AG09319 (cell line): ENCODE measurements around the gene ING2.
"Not testable (repeated sequence)": the region's sequence is repeated elsewhere in the genome, so short reads cannot be mapped to it uniquely, and the experiment has no call there.

ENCODE experiments used
- DNase-seq: peaks from one replicate; pipeline ENCODE4 v3.0.0-alpha.2; 2010; ENCODE audit warnings: low read depth; ENCODE audit errors: extremely low read depth
- TF ChIP-seq, protein P1 (sequence below): IDR thresholded peaks from 2 replicates; pipeline ENCODE4 v1.5.1; 2011; ENCODE audit warnings: low read depth, mild to moderate bottlenecking, inconsistent platforms, low read length, moderate library complexity

ING2 gene

DNA sequence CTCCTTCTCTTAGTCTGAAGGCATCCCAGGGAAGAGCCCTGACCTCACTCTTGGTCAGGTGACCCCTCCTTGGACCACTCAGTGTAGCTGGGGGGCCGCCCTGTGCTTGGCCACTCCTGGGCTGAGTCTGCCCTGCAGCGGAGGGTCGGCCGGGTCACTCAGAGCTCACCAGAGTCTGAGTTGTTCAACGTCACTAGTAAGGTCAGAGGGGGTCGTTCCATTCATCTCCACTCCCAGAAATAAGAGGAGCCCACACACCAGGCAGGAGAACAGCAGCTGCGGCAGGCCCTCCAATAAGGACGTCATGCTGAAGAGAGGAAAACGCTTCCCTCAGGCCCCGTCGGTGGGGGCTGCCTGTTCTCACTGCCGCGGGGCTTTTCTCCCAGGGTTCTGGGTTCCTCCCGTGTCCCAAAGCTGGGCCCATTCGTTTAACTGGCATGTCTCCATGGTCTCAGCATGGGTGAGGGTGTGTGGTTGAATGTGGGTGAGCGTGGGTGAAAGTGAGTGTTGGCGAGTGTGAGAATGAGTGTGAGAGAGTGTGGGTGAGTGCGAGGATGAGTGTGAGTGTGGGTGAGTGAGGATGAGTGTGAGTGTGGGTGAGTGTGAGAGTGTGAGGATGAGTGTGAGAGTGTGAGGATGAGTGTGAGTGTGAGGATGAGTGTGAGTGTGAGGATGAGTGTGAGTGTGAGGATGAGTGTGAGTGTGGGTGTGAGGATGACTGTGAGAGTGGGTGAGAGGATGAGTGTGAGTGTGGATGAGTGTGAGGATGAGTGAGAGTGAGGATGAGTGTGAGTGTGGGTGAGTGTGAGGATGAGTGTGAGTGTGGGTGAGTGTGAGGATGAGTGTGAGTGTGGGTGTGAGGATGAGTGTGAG lies 47.7 kb downstream of the ING2 start:
- no peak for DNase-seq
- TF ChIP-seq, protein P1, sequence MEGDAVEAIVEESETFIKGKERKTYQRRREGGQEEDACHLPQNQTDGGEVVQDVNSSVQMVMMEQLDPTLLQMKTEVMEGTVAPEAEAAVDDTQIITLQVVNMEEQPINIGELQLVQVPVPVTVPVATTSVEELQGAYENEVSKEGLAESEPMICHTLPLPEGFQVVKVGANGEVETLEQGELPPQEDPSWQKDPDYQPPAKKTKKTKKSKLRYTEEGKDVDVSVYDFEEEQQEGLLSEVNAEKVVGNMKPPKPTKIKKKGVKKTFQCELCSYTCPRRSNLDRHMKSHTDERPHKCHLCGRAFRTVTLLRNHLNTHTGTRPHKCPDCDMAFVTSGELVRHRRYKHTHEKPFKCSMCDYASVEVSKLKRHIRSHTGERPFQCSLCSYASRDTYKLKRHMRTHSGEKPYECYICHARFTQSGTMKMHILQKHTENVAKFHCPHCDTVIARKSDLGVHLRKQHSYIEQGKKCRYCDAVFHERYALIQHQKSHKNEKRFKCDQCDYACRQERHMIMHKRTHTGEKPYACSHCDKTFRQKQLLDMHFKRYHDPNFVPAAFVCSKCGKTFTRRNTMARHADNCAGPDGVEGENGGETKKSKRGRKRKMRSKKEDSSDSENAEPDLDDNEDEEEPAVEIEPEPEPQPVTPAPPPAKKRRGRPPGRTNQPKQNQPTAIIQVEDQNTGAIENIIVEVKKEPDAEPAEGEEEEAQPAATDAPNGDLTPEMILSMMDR, result no peak

DNA sequence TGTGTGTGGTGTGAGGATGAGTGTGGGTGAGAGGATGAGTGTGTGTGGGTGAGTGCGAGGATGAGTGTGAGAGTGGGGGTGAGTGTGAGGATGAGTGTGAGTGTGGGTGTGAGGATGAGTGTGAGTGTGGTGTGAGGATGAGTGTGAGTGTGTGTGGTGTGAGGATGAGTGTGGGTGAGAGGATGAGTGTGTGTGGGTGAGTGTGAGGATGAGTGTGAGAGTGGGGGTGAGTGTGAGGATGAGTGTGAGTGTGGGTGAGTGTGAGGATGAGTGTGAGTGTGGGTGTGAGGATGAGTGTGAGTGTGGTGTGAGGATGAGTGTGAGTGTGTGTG lies 48.3 kb downstream of the ING2 start:
- DNase-seq, result not testable (repeated sequence)

DNA sequence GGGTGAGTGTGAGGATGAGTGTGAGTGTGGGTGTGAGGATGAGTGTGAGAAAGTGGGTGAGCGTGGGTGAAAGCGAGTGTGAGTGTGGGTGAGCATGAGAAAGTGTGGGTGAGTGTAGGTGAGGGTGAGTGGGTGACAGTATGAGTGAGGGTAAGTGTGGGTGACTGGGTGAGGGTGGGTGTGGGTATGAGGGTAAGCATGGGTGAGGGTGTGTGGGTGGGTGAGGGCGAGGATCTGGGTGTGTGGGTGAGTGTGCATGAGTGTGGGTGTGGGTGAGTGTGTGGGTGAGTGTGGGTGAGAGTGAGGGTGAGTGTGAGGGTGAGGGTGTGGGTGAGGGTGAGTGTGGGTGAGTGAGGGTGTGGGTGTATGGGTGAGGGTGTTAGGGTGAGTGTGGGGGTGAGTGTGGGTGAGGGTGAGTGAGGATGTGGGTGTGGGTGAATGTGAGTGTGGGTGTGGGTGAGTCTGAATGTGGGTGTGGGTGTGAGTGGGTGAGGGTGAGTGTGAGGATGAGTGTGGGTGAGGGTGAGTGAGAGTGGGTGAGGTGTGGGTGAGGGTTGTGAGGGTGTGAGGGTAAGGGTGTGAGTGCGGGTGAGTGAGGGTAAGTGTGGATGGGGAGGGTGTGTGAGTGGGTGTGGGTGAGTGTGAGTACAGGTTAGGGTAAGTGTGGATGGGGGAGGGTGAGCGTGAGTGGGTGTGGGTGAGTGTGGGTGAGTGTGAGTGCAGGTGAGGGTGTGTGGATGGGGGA lies 48.9 kb downstream of the ING2 start:
- TF ChIP-seq, protein P1, result no peak
- DNase-seq, result no peak

DNA sequence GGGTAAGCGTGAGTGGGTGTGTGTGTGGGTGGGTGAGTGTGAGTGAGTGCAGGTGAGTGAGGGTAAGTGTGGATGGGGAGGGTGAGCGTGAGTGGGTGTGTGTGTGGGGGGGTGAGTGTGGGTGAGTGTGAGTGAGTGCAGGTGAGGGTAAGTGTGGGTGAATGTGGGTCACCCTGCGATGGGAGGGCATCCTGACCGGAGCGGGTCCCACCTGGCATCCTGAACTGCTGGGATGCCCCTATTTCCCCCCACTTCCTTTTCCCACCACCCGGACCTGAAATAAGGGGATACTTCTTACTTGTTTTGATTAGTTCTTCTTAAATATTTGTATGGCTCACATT lies 49.5 kb downstream of the ING2 start:
- TF ChIP-seq, protein P1, result no peak
- no peak for DNase-seq

DNA sequence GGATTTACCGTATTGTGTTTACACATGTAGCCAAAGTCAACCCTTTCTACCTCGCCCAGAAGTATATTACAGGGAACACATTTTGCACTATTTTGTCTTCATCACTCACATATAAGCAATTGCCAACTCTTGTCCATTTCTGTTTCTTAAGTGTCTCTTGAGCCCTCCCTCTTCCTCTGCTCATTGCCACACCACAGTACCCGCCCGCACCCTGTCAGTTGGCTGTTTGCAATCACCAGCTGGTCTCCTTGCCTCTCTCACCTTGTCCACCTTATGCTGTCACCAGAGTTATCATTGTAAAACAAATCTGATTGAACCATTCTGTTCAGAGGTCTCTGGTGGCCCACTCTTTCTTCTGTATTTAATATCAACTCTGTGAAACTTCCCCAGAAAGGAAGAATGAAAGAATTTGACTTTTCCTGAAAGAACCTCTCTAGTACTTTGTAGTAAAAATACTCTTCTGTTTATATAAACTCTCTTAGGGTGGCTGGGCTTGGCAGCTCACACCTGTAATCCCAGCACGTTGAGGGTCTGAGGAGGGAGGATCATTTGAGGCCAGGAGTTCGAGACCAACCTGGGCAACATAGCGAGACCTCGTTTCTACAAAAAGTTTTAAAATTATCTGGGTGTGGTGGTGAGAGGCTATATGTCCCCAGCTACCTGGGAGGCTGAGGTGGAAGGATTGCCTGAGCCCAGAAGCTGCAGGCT lies 50.2 kb downstream of the ING2 start:
- no peak for DNase-seq
- TF ChIP-seq, protein P1, result no peak

DNA sequence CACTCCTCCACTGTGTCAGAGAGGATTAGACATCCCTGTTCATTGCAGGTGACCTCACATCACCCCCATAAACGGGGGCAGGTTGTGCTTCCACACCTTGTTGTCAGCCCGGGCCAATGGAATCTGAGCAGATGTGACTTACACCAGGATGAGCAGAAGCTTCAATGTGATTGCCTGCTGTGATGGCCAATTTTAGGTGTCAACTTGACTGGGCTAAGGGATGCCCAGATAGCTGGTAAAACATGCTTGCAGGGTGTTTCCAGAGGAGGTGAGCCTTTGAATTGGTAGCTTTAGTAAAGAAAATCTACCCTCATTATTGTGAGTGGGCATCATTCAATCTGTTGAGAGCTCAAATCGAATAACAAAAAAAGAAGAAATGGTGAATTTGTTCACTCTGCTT lies 52.1 kb downstream of the ING2 start:
- no peak for DNase-seq
- TF ChIP-seq, protein P1, result no peak

DNA sequence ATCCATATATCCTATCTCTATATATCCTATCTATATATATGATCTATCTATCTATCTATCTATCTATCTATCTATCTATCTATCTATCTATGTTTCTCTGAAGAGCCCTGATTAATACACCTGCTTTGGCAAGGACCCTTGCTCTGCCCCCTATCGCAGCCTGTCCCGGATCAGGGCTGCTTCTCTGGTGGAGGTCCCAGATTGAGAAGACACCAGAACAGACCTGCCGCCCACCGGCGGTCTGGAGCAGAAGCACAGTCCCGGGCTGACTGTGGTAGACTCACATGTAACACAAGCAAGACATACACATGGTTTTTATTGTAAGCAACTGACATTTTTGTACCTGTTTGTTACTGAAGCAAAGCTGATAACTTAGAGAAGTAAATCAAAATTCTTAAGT lies 52.8 kb downstream of the ING2 start:
- TF ChIP-seq, protein P1, result no peak

More for the DNA sequence above, 52.8 kb downstream of the ING2 start:
- no peak for DNase-seq
